HG02588 (cell line): Measurements from ENCODE around the gene VMP1.
"Not testable (repeated sequence)": the region's sequence is repeated elsewhere in the genome, so short reads cannot be mapped to it uniquely, and the experiment has no call there.

Source experiments
- ATAC-seq: cut with Tn5 transposase; IDR thresholded peaks from one replicate; pipeline ENCODE4 v1.9.1; 2021; ENCODE audit warnings: mild to moderate bottlenecking, moderate library complexity; ENCODE audit not compliant: unreplicated experiment

Gene VMP1

DNA sequence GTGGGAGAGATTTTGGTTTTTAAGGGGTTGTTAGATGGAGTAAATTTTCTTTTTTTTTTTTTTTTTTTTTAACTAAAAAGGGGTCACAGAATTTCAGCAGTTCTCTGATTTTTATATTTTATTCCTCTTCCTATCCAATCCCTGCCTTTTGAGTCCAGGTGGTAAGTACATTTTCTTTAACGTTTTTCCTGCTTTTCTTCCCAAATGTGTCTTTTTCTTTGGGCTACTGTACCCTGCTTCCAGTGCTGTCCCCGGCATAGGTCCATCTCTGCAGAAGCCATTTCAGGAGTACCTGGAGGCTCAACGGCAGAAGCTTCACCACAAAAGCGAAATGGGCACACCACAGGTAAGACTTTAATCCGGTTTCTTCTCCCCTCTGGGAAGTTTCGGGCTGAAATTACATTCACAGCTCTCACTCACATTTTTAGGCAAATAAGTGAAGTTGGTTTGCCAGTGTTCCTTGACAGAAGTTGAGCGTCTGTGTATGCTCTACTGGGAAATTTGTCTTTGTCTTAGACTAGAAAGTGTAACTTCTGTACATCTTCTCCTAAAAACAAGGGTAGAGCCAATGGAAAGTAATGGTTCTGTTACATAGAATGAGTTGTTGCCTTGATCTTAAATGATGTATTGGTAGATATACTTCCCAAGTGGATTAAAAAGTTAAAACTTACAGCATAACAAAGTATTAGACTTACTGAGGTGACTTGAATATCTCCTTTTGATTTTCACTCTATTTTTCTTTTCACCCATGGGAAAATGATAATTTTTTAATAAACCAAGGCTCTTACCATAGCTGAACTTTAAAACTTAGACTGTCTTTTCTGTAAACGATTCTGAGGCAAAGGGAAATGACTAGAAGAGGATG, 130.8 kb downstream of the VMP1 start:
- no peak for ATAC-seq

DNA sequence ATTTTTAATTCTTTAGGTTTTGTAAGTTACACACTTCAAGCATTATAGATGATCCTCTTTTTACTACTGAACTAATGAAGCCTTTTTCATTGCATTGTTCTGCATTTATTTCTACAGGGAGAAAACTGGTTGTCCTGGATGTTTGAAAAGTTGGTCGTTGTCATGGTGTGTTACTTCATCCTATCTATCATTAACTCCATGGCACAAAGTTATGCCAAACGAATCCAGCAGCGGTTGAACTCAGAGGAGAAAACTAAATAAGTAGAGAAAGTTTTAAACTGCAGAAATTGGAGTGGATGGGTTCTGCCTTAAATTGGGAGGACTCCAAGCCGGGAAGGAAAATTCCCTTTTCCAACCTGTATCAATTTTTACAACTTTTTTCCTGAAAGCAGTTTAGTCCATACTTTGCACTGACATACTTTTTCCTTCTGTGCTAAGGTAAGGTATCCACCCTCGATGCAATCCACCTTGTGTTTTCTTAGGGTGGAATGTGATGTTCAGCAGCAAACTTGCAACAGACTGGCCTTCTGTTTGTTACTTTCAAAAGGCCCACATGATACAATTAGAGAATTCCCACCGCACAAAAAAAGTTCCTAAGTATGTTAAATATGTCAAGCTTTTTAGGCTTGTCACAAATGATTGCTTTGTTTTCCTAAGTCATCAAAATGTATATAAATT, 132.3 kb downstream of the VMP1 start:
- no peak for ATAC-seq

GRCh38 chr17:59840329-59841090, 133.1 kb downstream of the VMP1 start:
- ATAC-seq: no peak

DNA sequence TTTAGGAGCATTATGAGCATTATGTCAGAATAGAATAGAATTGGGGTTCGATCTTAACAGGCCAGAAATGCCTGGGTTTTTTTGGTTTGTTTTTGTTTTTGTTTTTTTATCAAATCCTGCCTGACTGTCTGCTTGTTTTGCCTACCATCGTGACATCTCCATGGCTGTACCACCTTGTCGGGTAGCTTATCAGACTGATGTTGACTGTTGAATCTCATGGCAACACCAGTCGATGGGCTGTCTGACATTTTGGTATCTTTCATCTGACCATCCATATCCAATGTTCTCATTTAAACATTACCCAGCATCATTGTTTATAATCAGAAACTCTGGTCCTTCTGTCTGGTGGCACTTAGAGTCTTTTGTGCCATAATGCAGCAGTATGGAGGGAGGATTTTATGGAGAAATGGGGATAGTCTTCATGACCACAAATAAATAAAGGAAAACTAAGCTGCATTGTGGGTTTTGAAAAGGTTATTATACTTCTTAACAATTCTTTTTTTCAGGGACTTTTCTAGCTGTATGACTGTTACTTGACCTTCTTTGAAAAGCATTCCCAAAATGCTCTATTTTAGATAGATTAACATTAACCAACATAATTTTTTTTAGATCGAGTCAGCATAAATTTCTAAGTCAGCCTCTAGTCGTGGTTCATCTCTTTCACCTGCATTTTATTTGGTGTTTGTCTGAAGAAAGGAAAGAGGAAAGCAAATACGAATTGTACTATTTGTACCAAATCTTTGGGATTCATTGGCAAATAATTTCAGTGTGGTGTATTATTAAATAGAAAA, 133.8 kb downstream of the VMP1 start:
- ATAC-seq: not testable (repeated sequence)

GRCh38 chr17:59841882-59842263, 134.4 kb downstream of the VMP1 start:
- not testable (repeated sequence) for ATAC-seq

DNA sequence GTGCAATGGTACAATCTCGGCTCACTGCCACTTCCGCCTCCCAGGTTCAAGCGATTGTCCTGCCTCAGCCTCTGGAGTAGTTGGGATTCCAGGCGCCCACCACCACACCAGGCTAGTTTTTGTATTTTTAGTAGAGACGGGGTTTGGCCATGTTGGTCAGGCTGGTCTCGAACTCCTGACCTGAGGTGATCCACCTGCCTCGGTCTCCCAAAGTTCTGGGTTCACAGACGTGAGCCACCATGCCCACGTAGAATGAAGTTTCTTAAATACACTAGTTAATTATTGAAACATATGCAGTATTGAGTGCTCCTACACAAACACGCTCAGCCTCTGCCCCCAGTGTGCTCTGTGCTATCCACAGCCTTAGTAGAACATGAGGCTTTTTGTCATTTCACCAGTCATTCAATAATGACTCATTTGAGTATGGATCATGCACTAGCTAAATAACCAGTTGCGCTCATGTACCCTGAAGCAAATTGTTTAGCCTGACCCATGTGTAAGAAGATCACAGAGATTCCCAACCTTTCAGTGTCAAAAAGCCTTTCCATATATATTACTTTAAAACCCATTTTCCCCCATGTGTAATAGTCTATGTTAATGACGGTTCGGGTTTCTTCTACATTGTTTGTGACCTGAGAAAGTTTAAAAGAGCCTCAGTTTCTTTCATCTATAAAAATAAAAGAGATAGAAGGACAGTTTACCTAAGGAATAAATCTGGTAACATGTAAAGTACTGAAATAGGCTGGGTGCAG, 135.6 kb downstream of the VMP1 start:
- ATAC-seq: peak; percentile 33

GRCh38 chr17:59844884-59845594, 137.6 kb downstream of the VMP1 start:
- ATAC-seq: no peak

DNA sequence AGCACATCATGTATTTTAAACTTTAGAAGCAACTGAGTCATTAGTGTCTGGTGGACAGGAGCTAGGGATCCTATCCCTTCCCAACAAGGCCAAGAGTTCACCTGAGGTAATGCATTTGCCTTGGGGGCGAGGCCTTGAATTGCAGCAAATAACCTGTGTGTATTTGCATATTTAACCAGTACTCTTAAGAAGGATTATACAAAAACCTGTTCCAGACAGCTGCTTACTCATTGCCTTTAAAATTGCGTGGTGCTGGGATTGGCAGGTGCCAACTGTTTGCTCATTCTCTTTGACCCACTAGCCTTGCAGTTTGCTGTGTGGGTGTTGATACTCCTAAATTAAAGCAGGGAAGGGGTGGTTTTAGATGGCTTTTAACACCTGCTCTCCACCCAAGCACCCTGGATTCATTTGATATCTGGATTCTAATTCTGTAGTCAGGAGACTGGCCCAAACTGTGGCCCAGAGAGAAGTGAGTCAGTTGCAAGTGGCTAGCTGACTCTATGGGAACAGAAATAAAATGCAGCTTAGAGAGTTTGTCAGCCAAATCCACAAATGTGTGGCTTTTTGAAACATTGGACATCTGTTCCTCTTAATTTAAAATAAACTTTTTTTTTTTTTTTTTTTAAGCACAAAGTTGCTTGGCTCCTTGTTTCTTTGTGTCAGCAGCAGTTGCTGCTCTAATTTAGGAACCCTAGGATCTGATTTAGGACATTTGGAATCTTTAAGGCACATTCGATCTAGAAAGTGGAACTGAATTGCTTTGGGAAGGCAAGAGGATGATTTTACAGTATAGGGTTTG, 138.3 kb downstream of the VMP1 start:
- ATAC-seq: no peak

DNA sequence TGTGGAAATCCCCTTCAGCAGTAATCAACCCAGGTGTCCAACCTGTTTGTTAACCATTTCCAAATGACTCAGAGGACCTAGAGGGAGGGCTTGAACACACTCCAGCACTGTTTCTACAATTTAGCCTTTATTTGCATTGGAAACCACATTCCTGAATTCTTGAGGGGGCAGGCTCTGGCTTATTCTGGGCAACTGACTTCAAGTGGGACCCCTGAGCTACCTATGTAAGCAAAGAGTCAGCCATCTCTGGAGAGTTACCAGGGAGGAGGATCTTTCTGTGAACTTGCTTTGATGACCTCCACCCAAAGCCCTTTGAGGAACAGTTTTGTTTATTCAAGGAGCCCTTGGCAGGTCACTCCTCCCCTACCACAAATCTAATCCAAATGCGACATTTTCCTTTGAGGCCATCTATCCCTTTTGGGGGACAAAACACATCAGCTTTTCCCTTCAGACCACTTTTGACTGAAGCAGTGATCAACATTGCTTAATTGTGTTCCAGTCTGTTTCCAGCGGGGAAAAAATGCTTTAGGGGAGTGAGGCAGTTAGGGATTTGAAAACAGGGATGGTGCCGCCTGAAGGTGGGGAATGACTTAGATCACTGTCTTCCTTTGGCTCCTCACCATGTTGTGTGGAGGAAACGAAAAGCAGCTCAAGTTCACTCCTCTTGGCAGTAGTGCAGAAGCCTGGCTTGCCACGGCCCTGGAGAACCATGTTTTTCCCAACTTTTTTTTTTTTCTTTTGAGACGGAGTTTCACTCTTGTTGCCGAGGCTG, 139.1 kb downstream of the VMP1 start:
- ATAC-seq: peak; percentile 46

- ATAC-seq: no peak
Observed at GRCh38 chr17:59848385-59848668, 140.9 kb downstream of the VMP1 start.

- ATAC-seq: peak; percentile 36
Observed at GRCh38 chr17:59848778-59849177, 141.3 kb downstream of the VMP1 start.

DNA sequence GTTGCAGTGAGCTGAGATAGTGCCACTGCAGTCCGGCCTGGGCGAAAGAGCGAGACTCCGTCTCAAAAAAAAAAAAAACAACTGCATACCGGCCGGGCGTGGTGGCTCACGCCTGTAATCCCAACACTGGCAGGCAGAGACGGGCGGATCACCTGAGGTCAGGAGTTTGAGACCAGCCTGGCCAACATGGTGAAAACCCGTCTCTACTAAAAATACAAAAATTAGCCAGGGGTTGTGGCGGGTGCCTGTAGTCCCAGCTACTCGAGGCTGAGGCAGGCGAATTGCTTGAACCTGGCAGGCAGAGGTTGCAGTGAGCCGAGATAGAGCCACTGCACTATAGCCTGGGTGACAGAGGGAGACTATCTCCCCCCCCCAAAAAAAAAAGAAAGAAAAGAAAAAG, 142.9 kb downstream of the VMP1 start:
- not testable (repeated sequence) for ATAC-seq

DNA sequence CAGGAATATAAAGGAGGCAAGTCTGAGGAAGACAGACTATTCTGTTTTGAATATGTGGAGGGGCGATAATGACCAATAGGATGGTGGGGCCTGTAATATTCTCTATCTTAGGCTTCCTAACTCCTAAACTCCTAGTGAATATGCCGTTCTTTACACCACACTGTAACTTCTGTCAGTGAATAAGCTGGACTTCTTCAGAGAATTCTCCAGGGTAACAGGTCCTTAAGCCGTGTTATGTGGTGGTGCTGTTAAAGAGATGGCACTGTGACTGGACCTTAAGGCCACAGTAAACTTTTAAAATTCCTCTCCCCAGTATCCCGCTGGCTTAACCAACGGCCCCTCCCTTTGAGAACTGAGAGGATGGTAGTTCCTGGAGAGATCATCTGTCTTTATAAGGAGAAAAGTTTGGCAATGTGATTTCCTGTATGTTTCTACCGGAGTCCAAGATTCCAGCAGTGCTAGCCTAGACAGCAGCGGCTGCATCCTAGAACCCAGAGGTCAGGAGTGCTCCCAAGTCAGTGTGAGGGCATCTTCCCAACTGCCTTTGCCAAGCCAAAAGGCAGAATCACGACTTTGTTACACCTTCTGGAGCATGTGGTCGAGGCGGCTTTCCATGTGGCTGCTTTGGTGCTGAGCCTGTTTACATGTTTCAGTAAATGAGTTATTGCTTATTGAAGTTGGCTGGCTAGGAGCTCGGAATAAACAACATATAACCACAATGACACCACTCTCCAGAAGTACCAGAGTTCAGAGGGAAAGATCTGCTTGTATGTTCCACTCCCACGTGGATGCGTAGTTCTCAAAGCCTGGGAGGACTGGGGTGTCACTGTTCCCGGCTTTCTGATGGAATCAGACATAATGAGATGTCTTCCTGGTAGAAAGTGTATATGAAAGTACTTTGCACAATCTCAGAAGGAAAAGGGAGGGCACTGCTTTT, 144.3 kb downstream of the VMP1 start:
- ATAC-seq: no peak

DNA sequence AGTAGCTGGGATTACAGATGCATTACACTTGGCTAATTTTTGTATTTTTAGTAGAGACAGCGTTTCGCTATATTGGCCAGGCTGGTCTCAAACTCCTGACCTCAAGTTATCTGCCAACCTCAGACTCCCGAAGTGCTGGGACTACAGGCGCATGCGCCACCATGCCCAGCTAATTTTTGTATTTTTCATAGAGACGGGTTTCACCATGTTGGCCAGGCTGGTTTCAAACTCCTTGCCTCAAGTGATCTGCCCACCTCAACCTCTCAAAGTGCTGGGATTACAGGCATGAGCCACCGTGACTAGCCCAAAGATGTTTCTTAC, 145.4 kb downstream of the VMP1 start:
- ATAC-seq: not testable (repeated sequence)

GRCh38 chr17:59853168-59853918, 145.9 kb downstream of the VMP1 start:
- ATAC-seq: no peak

DNA sequence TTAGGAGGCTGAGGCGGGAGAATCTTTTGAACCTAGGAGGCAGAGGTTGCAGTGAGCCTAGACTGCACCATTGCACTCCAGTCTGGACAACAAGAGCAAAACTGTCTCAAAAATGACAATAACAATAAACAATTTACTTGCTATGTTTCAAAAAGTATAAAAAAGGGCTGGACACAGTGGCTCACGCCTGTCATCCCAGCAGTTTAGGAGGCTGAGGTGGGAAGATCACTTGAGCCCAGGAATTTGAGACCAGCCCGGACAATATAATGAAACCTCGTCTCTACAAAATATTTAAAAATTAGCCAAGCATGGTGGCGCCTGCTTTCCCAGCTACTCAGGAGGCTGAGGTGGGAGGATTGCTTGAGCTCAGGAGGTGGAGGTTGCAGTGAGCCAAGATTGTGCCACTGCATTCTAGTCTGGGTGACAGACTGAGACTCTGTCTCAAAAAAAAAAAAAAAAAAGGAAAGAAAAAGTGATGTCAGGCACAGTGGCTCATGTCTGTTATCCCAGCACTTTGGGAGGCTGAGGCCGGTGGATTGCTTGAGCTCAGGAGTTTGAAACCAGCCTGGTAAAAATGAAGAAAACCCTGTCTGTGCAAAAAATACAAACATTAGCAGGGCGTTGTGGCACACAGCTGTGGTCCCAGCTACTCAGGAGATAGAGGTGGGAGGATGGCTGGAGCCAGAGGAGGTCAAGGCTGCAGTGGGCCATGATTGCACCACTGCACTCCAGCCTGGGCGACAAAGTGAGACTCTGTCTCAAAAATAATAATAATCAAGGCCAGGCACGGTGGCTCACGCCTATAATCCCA, 146.7 kb downstream of the VMP1 start:
- not testable (repeated sequence) for ATAC-seq
